ENCODE measurements around the gene CLIP2.

The CLIP2 gene

GRCh38 chr7:74271742-74272141 lies 17.5 kb upstream of the CLIP2 start:
- DNase-seq (ENCODE audit: low spot score), result no peak

- peak; percentile 70 for DNase-seq (ENCODE audit: low spot score)
Observed at GRCh38 chr7:74272305-74273038, 16.7 kb upstream of the CLIP2 start.

GRCh38 chr7:74275401-74275881 lies 13.8 kb upstream of the CLIP2 start:
- DNase-seq (ENCODE audit: low spot score), result no peak

GRCh38 chr7:74277636-74278035 lies 11.6 kb upstream of the CLIP2 start:
- DNase-seq (ENCODE audit: low spot score), result no peak

- DNase-seq (ENCODE audit: low spot score), result no peak
Observed at GRCh38 chr7:74280985-74281384, 8.2 kb upstream of the CLIP2 start.

- DNase-seq (ENCODE audit: low spot score), result no peak
Observed at GRCh38 chr7:74282748-74283459, 6.3 kb upstream of the CLIP2 start.

- DNase-seq (ENCODE audit: low spot score), result peak; percentile 70
Observed at GRCh38 chr7:74283858-74284447, 5.3 kb upstream of the CLIP2 start.

GRCh38 chr7:74284781-74285259 lies 4.4 kb upstream of the CLIP2 start:
- DNase-seq (ENCODE audit: low spot score), result no peak

GRCh38 chr7:74286131-74286530 lies 3.1 kb upstream of the CLIP2 start:
- no peak for DNase-seq (ENCODE audit: low spot score)

GRCh38 chr7:74287303-74288033 lies 1.7 kb upstream of the CLIP2 start:
- DNase-seq (ENCODE audit: low spot score), result no peak

GRCh38 chr7:74288034-74288881 lies 949 bp upstream of the CLIP2 start:
- DNase-seq (ENCODE audit: low spot score), result no peak

- DNase-seq (ENCODE audit: low spot score), result peak; percentile 56
Observed at GRCh38 chr7:74289659-74290552, 699 bp downstream of the CLIP2 start.

GRCh38 chr7:74290553-74290950 lies 1.3 kb downstream of the CLIP2 start:
- peak; percentile 51 for DNase-seq (ENCODE audit: low spot score)

GRCh38 chr7:74290981-74291441 lies 1.8 kb downstream of the CLIP2 start:
- DNase-seq (ENCODE audit: low spot score), result no peak

- DNase-seq (ENCODE audit: low spot score), result no peak
Observed at GRCh38 chr7:74291535-74291934, 2.3 kb downstream of the CLIP2 start.

GRCh38 chr7:74292757-74293576 lies 3.8 kb downstream of the CLIP2 start:
- DNase-seq (ENCODE audit: low spot score), result no peak

- DNase-seq (ENCODE audit: low spot score), result no peak
Observed at GRCh38 chr7:74293577-74293908, 4.3 kb downstream of the CLIP2 start.

GRCh38 chr7:74294191-74294998 lies 5.2 kb downstream of the CLIP2 start:
- DNase-seq (ENCODE audit: low spot score), result no peak

Measured in Ammon's horn (tissue), 1 donor.